Stimulated activated naive B cell treated with anti-CD40 and anti-IgM and Interleukin-4, amounts not matched to agents 10 μg/mL and 1 μg/mL and 100 μg/mL, for 72 hours (primary cell): ENCODE results near the gene CCDC88C.
A peak's percentile ranks its signal among the peaks of the same experiment; 100 is the strongest.
"Not testable (repeated sequence)": the region's sequence is repeated elsewhere in the genome, so short reads cannot be mapped to it uniquely, and the experiment has no call there.

Source experiments
- ATAC-seq, 2 donors: fragments of 150-1000 bp; cut with Tn5 transposase; replicated peaks; 2 replicates each; pipeline ENCODE4 v1.10.0; 2021; ENCODE audit warnings: moderate library complexity in 1 of 2
- DNase-seq: peaks from one replicate; pipeline ENCODE4 v3.0.0; 2021
- H3K27ac Mint-ChIP-seq: one replicate; pipeline ENCODE4 v1.8.0; 2022; ENCODE audit warnings: mild to moderate bottlenecking, mixed read lengths
- H3K27me3 Mint-ChIP-seq, 2 donors: one replicate each; pipeline ENCODE4 v1.8.0; 2022; ENCODE audit warnings: mixed read lengths in 2 of 2
- H3K36me3 Mint-ChIP-seq, 2 donors: one replicate each; pipeline ENCODE4 v1.8.0; 2022; ENCODE audit warnings: mixed read lengths in 2 of 2, mild to moderate bottlenecking in 1 of 2
- H3K4me1 Mint-ChIP-seq, 2 donors: one replicate each; pipeline ENCODE4 v1.8.0; 2022; ENCODE audit warnings: mixed read lengths in 2 of 2, mild to moderate bottlenecking in 1 of 2
- H3K4me3 Mint-ChIP-seq, 2 donors: one replicate each; pipeline ENCODE4 v1.8.0; 2022; ENCODE audit warnings: mild to moderate bottlenecking in 2 of 2, mixed read lengths in 2 of 2, moderate library complexity in 1 of 2
- H3K9me3 Mint-ChIP-seq, 2 donors: one replicate each; pipeline ENCODE4 v1.8.0; 2022; ENCODE audit warnings: mixed read lengths in 2 of 2, mild to moderate bottlenecking in 1 of 2

Gene CCDC88C

DNA sequence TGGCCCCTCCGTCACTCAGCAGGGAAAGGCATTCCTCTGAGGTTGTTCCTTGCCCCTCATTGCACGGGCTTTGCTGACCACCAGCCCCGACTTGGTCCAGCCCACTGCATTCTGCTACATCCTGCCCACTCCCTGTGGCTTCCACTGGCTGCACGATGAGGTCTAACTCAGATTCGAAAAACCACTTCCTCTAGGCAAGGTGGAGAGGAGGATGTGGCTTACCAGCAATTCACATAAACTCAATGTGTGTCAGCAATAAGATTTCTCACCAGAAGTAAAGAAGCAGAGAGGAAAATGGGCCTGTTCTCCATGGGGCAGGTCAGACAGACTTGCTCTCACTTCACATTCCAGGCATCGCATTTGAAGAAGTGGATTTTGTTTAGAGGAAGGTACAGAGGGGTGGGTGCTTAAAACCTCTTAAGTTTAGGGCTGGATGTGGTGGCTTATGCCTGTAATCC, 187.8 kb downstream of the CCDC88C start:
- Mint-ChIP-seq H3K4me3 (peak overlapping the region in 1 of 2 donors; percentile 14), H3K27ac (peak overlapping the region; percentile 74), H3K4me1 (peaks cover 51 to 68% of the 10 kb centered on the region in 2 donors), H3K36me3 (peaks cover 17 to 31% of the 10 kb centered on the region in 2 donors), H3K27me3 (no peaks in the 10 kb centered on the region), H3K9me3 (no peaks in the 10 kb centered on the region)
- ATAC-seq, result peak; percentile 74 to 88
- peak; percentile 53 for DNase-seq

DNA sequence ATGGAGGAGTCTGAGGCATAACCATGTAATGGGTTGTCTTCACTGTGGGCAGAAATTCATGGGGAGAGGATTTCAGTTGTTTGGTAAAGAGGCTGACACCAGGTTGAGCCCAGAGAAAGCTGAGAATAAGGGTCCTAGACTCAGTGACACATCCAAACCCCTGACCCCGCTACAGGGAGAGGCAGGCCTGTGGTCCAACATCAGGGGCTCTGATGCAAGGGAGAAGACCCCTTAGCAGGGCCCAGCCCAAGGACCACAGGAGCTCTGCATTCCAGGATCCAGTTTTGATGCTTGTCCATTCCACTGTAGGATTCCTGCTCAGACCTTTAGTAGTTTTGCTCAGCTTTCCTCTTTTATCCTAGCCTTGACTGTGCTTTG, 188.6 kb downstream of the CCDC88C start:
- DNase-seq, result no peak
- no peaks in the 10 kb centered on the region for H3K27me3 Mint-ChIP-seq
- peak overlapping the region in 1 of 2 donors; percentile 18 for H3K4me3 Mint-ChIP-seq
- peaks cover 17 to 30% of the 10 kb centered on the region in 2 donors for H3K36me3 Mint-ChIP-seq
- no peak for ATAC-seq
- H3K4me1 Mint-ChIP-seq, result peaks cover 49 to 68% of the 10 kb centered on the region in 2 donors
- H3K27ac Mint-ChIP-seq, result peak overlapping the region; percentile 79
- H3K9me3 Mint-ChIP-seq, result no peaks in the 10 kb centered on the region

DNA sequence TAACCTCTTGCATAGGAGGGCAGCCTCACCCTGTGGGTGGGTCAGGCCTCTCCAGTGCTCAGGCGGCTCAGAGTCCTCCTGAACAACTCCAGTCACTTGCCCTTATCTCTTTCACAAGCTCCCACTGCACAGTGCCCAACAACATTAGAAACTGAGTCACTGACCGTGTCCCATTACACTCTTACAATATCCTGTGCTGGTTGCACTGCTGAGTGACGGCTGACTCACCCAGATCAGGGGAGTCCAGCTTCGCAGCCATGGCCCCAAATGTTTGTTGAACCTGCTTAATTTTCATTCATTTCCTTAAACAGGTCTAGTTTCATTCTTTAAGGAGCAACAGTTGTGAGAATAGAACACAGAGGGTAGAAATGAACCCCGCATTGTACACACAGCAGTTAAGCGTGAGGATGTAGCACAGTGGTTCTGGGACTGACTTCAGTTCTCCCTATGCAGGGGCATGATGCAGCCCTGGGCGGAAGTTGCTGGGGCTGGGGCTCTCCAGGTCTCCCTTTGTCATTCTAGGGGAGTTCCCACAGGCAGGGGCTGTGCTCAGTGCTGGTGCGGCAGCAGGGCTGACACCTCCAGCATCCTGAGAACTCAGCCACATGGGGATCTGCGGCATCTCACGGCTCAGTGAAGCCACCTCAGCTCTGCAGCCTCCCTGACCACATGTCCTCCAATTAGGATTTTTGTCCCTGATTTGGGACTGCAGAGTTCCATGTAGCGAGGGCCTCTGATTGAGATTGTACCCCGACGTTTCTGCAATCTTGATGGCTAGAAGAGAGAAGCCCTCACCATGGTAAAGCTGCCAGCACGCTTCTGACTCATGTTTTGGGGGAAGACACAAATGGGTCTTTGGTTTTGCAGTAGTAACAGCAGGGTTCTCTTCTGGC, 189.3 kb downstream of the CCDC88C start:
- H3K36me3 Mint-ChIP-seq, result peaks cover 18 to 35% of the 10 kb centered on the region in 2 donors
- no peaks in the 10 kb centered on the region for H3K9me3 Mint-ChIP-seq
- H3K27ac Mint-ChIP-seq, result peak overlapping the region; percentile 79
- H3K4me1 Mint-ChIP-seq, result peaks cover 48 to 69% of the 10 kb centered on the region in 2 donors
- peak; percentile 82 to 91 for ATAC-seq
- peak overlapping the region; percentile 33 to 39 for H3K4me3 Mint-ChIP-seq
- peak; percentile 74 for DNase-seq
- H3K27me3 Mint-ChIP-seq, result no peaks in the 10 kb centered on the region

DNA sequence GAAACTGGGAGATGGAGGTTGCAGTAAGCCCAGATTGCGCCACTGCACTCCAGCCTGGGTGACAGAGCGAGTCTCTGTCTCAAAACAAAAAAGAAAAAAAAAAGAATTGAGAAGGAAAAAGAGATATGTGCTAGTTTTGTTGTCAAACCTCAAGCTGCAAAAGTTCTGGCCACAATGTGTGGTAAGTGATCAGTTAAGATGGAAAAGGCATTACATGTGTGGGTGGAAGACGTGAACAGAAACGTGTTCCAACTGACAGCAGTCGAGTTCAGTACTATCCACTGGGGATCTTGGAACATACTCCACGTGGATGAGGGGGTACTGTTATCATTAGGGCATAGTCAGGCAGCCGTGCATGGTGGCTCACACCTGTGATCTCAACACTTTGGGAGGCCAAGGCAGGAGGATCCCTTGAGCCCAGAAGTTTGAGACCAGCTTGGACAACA, 190.4 kb downstream of the CCDC88C start:
- Mint-ChIP-seq H3K36me3 (peaks cover 25 to 39% of the 10 kb centered on the region in 2 donors), H3K4me3 (no peak overlapping the region), H3K4me1 (peaks cover 51 to 74% of the 10 kb centered on the region in 2 donors), H3K9me3 (no peaks in the 10 kb centered on the region), H3K27ac (peak overlapping the region; percentile 52), H3K27me3 (no peaks in the 10 kb centered on the region)
- no peak for DNase-seq
- ATAC-seq, result no peak

DNA sequence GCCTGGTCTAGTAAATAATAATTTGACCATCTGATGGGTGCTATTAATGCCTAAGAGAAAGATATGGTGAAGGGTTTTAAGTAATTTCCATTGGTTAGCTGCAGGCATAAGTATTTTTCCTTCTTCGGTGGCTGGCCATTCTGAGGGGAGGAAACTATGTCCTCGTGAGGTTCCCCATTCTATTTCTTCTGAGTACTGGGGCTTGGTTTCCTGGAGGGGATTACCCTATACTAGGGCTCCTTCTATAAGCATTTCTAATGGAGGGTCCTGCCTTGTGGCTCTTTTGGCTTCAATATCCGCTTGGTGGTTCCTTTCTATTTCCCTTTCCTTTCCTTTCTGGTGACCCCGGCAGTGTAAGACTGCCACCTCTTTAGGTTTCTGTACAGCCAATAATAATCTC, 191.3 kb downstream of the CCDC88C start:
- not testable (repeated sequence) for H3K27ac Mint-ChIP-seq, H3K27me3 Mint-ChIP-seq, H3K4me3 Mint-ChIP-seq, DNase-seq, H3K9me3 Mint-ChIP-seq, ATAC-seq
- Mint-ChIP-seq H3K4me1 (peaks cover 54 to 74% of the 10 kb centered on the region in 2 donors), H3K36me3 (peaks cover 32 to 46% of the 10 kb centered on the region in 2 donors)

DNA sequence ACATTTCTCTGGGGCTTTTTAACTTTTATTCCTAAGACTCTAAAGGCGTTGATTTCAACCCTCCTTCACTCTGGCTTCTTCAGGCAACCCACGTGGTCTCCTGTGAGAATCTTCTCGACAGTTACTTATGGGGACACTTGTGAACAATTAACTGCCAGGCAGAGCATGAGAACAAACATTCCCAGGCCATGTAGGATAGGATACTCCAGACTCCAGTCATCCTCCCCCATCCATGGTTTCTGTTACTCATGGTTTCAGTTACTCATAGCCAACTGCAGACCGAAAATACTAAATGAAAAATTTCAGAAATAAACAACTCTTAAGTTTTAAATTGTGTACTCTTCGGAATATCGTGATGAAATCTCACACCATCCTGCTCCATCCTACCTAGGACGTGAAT, 192.6 kb downstream of the CCDC88C start:
- no peak overlapping the region for H3K4me3 Mint-ChIP-seq
- peaks cover 40 to 50% of the 10 kb centered on the region in 2 donors for H3K36me3 Mint-ChIP-seq
- no peaks in the 10 kb centered on the region for H3K27me3 Mint-ChIP-seq
- no peak overlapping the region for H3K27ac Mint-ChIP-seq
- no peaks in the 10 kb centered on the region for H3K9me3 Mint-ChIP-seq
- DNase-seq (no peak), ATAC-seq (no peak)
- peaks cover 52 to 76% of the 10 kb centered on the region in 2 donors for H3K4me1 Mint-ChIP-seq

DNA sequence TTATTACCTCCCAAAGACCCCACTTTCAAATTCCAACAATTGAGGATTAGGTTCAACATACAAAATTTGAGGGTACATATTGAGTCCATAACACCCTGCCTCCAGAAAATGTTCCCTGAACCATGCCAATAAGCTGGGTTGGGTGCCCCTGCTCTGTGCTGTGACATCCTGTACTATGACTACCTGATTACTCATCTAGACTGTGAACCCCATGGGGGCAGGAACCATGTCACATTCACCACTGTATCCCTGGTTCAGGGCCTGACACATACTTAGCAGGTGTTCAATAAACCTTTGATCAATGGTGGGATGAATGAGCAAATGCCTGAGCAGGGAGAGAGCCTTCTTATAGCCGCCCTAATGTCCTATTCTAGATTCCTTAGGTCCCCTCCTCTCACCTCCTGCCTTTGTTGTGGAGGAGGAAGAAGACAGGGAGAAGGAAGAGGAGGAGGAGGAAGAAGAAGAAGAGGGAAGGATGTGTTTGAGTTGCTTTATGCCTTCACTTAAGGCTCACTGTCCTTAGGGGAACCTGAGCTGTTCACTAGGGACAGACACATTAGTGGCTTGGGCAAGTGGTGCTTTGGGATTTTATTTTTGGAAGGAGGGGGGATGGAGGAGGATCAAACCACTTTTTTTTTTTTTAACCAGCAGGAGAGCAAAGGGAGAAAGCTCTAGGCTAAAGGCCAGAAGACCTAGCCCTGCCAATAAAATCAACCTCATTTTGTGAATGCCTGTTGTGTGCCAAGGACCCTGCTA, 194.4 kb downstream of the CCDC88C start:
- Mint-ChIP-seq H3K27me3 (no peaks in the 10 kb centered on the region), H3K4me1 (peaks cover 37 to 58% of the 10 kb centered on the region in 2 donors), H3K9me3 (no peaks in the 10 kb centered on the region), H3K4me3 (no peak overlapping the region), H3K36me3 (peaks cover 41 to 60% of the 10 kb centered on the region in 2 donors), H3K27ac (peak overlapping the region; percentile 53)
- ATAC-seq (peak; percentile 36 to 66), DNase-seq (no peak)
